ENCODE results near the gene THAP7.

THAP7 gene

GRCh38 chr22:20976291-20976877 lies 25.5 kb downstream of the THAP7 start:
- TF ChIP-seq SIN3A (IDR thresholded peaks at IDR 0.05; ENCODE audit: borderline replicate concordance, insufficient read depth, low read length) (no peak), POLR2AphosphoS5 (IDR thresholded peaks at IDR 0.05; ENCODE audit: low read depth, low read length) (no peak), FOXP2 (optimal IDR thresholded peaks at IDR 0.05; ENCODE audit: borderline replicate concordance, extremely low read depth, extremely low read length, insufficient read depth) (no peak), TAF1 (IDR thresholded peaks at IDR 0.05; ENCODE audit: borderline replicate concordance, insufficient read depth, low read length) (no peak)
- TF ChIP-seq, protein P1, sequence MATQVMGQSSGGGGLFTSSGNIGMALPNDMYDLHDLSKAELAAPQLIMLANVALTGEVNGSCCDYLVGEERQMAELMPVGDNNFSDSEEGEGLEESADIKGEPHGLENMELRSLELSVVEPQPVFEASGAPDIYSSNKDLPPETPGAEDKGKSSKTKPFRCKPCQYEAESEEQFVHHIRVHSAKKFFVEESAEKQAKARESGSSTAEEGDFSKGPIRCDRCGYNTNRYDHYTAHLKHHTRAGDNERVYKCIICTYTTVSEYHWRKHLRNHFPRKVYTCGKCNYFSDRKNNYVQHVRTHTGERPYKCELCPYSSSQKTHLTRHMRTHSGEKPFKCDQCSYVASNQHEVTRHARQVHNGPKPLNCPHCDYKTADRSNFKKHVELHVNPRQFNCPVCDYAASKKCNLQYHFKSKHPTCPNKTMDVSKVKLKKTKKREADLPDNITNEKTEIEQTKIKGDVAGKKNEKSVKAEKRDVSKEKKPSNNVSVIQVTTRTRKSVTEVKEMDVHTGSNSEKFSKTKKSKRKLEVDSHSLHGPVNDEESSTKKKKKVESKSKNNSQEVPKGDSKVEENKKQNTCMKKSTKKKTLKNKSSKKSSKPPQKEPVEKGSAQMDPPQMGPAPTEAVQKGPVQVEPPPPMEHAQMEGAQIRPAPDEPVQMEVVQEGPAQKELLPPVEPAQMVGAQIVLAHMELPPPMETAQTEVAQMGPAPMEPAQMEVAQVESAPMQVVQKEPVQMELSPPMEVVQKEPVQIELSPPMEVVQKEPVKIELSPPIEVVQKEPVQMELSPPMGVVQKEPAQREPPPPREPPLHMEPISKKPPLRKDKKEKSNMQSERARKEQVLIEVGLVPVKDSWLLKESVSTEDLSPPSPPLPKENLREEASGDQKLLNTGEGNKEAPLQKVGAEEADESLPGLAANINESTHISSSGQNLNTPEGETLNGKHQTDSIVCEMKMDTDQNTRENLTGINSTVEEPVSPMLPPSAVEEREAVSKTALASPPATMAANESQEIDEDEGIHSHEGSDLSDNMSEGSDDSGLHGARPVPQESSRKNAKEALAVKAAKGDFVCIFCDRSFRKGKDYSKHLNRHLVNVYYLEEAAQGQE (IDR thresholded peaks at IDR 0.05; ENCODE audit: insufficient read depth in 1 of 2, low read depth in 2 of 2, low read length in 2 of 2), result no peak

DNA sequence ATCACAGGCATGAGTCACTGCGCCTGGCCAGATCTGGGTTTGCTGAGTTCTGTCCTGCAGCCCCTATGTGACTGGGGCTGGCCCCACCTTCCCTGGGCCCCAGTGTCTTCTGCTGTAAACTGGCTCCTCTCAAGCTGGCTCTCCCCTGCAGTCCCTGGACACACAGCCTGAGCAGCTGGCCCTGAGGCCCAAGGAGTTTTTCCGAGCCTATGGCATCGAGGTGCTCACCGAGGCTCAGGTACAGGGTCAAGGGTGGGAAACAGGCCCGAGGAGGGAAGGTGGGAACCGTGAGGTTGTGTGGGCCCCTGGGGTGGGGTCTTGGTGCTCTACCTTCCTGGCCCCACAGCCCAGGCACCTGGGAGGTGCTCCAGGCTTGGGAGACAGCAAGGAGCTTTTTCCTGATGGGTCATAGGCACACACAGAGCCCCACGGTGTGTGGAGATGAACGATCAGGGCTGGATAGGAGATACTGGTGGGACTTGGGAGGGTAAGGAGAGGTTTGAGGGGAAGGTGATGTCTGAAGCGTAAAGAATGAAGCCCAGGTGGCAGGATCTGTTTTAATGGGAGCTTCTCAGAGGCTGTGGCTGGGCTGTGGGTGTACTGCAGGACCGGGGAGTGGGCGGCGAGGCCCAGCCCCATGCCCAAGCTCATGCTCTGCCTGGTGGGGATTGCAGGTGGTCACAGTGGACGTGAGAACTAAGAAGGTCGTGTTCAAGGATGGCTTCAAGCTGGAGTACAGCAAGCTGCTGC lies 26.2 kb downstream of the THAP7 start:
- TF ChIP-seq, protein P1 (IDR thresholded peaks at IDR 0.05; ENCODE audit: insufficient read depth in 1 of 2, low read depth in 2 of 2, low read length in 2 of 2), result no peak
- TF ChIP-seq TAF1 (IDR thresholded peaks at IDR 0.05; ENCODE audit: borderline replicate concordance, insufficient read depth, low read length) (no peak), FOXP2 (optimal IDR thresholded peaks at IDR 0.05; ENCODE audit: borderline replicate concordance, extremely low read depth, extremely low read length, insufficient read depth) (no peak), POLR2AphosphoS5 (IDR thresholded peaks at IDR 0.05; ENCODE audit: low read depth, low read length) (no peak), SIN3A (IDR thresholded peaks at IDR 0.05; ENCODE audit: borderline replicate concordance, insufficient read depth, low read length) (no peak)

DNA sequence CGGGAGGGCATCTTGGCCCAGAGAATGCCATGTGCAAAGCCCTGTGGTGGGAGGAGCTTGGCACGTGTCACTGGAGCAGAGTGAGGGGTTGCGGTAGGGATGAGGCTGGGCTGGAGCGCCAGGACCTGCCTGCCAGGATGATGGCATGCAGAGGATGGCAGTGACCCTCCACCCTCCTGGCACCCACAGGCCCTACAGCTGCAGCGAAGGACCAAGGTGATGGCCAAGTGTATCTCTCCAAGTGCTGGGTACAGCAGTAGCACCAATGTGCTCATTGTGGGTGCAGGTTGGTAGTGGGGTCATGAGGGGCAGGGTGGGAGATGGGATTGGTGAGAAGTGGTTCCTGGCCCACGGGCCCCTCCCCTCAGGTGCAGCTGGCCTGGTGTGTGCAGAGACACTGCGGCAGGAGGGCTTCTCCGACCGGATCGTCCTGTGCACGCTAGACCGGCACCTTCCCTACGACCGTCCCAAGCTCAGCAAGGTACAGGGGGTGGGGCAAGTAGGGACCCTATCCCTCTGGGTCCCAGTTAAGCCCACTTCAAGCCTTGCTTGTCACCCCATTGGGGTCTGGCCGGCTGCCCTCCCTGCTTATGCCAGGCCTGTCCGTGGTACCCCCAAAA lies 27.5 kb downstream of the THAP7 start:
- TF ChIP-seq SIN3A (IDR thresholded peaks at IDR 0.05; ENCODE audit: borderline replicate concordance, insufficient read depth, low read length), result no peak
- TF ChIP-seq TAF1 (IDR thresholded peaks at IDR 0.05; ENCODE audit: borderline replicate concordance, insufficient read depth, low read length), result no peak
- TF ChIP-seq FOXP2 (optimal IDR thresholded peaks at IDR 0.05; ENCODE audit: borderline replicate concordance, extremely low read depth, extremely low read length, insufficient read depth), result no peak
- TF ChIP-seq, protein P1 (IDR thresholded peaks at IDR 0.05; ENCODE audit: insufficient read depth in 1 of 2, low read depth in 2 of 2, low read length in 2 of 2), result no peak
- TF ChIP-seq POLR2AphosphoS5 (IDR thresholded peaks at IDR 0.05; ENCODE audit: low read depth, low read length), result no peak

GRCh38 chr22:20973634-20974286 lies 28.2 kb downstream of the THAP7 start:
- TF ChIP-seq, protein P1 (IDR thresholded peaks at IDR 0.05; ENCODE audit: insufficient read depth in 1 of 2, low read depth in 2 of 2, low read length in 2 of 2), result no peak
- TF ChIP-seq POLR2AphosphoS5 (IDR thresholded peaks at IDR 0.05; ENCODE audit: low read depth, low read length) (no peak), FOXP2 (optimal IDR thresholded peaks at IDR 0.05; ENCODE audit: borderline replicate concordance, extremely low read depth, extremely low read length, insufficient read depth) (no peak), SIN3A (IDR thresholded peaks at IDR 0.05; ENCODE audit: borderline replicate concordance, insufficient read depth, low read length) (no peak), TAF1 (IDR thresholded peaks at IDR 0.05; ENCODE audit: borderline replicate concordance, insufficient read depth, low read length) (no peak)

All from PFSK-1 (cell line).